SU-DHL-6 (cell line): ENCODE data around the gene PPP6R3.

Experiments
- H2AFZ ChIP-seq: fragments of 200-600 bp; sonication (generic); 2 replicates; pipeline ENCODE4 v1.6.1; 2014; ENCODE audit warnings: low read depth, mild to moderate bottlenecking, moderate library complexity, mixed read lengths, antibody characterized with exemption, low read length; ENCODE audit not compliant: severe bottlenecking
- H3F3A ChIP-seq: fragments of 200-600 bp; shearing (Covaris generic); 2 replicates; pipeline ENCODE4 v1.6.0; 2016; ENCODE audit warnings: antibody characterized with exemption, mild to moderate bottlenecking; ENCODE audit not compliant: insufficient read depth
- H3K27ac ChIP-seq: fragments of 200-600 bp; sonication (generic); 2 replicates; pipeline ENCODE4 v1.5.1; 2016; ENCODE audit warnings: low read depth, mild to moderate bottlenecking, low read length, moderate library complexity, mixed read lengths
- H3K27me3 ChIP-seq: fragments of 200-600 bp; sonication (generic), shearing (Covaris generic); 2 replicates; pipeline ENCODE4 v1.6.0; 2014; ENCODE audit warnings: mild to moderate bottlenecking, low read length
- H3K36me3 ChIP-seq: fragments of 200-600 bp; sonication (generic); 2 replicates; pipeline ENCODE4 v1.6.1; 2014; ENCODE audit warnings: mild to moderate bottlenecking, low read length, mixed read lengths
- H3K4me2 ChIP-seq: fragments of 300-600, 200-600 bp; shearing (Covaris generic), sonication (generic); 2 replicates; pipeline ENCODE4 v1.6.0; 2014; ENCODE audit warnings: low read length, low read depth, mild to moderate bottlenecking; ENCODE audit not compliant: poor library complexity, severe bottlenecking
- H3K4me3 ChIP-seq: fragments of 200-600 bp; sonication (generic); 2 replicates; pipeline ENCODE4 v1.5.1; 2014; ENCODE audit warnings: antibody characterized with exemption, low read length, mild to moderate bottlenecking, mixed read lengths; ENCODE audit not compliant: insufficient read depth, poor library complexity, severe bottlenecking
- H3K79me2 ChIP-seq: fragments of 200-600 bp; sonication (generic); 2 replicates; pipeline ENCODE4 v1.6.1; 2014; ENCODE audit warnings: mild to moderate bottlenecking, low read length, moderate library complexity; ENCODE audit not compliant: insufficient read depth
- H3K9ac ChIP-seq: fragments of 200-600 bp; sonication (generic); 2 replicates; pipeline ENCODE4 v1.7.0; 2014; ENCODE audit warnings: mild to moderate bottlenecking, low read length
- H3K9me2 ChIP-seq: fragments of 200-600 bp; sonication (generic); replicated peaks from 2 replicates; pipeline ENCODE4 v1.6.1; 2014; ENCODE audit warnings: low read length; ENCODE audit not compliant: insufficient read depth
- H3K9me3 ChIP-seq: fragments of 200-600 bp; sonication (generic); 2 replicates; pipeline ENCODE4 v1.6.1; 2014; ENCODE audit warnings: low read length, mixed read lengths; ENCODE audit not compliant: insufficient read depth
- H4K20me1 ChIP-seq: fragments of 200-600 bp; sonication (generic); 2 replicates; pipeline ENCODE4 v1.6.1; 2014; ENCODE audit warnings: low read depth, mild to moderate bottlenecking, antibody characterized with exemption, low read length, moderate library complexity, mixed read lengths
- EZH2phosphoT487 ChIP-seq: fragments of 200-600 bp; sonication (generic), shearing (Covaris generic); conservative IDR thresholded peaks from 2 replicates; pipeline ENCODE4 v1.6.1; 2018; ENCODE audit warnings: mild to moderate bottlenecking, antibody characterized with exemption, low read length, moderate library complexity, mixed read lengths
- TF ChIP-seq, protein P1 (sequence below): fragments of 200-600 bp; sonication (generic); IDR thresholded peaks from one replicate; pipeline ENCODE4 v1.5.1; 2017; ENCODE audit warnings: antibody characterized with exemption, mild to moderate bottlenecking, low read length, moderate library complexity; ENCODE audit not compliant: insufficient read depth, poor library complexity, severe bottlenecking

Gene PPP6R3

GRCh38 chr11:68495872-68496271 lies 35.3 kb downstream of the PPP6R3 start:
- Histone ChIP-seq H3K9me3 (no peaks in the 10 kb centered on the region), H3K4me3 (no peak overlapping the region), H3K27ac (no peak overlapping the region), H3K9ac (no peak overlapping the region), H3K4me2 (no peak overlapping the region), H3F3A (no peaks in the 10 kb centered on the region; the same call in 1 of the 2 replicates), H2AFZ (no peak overlapping the region), H3K27me3 (no peaks in the 10 kb centered on the region), H3K79me2 (peaks cover 97% of the 10 kb centered on the region), H3K36me3 (0 out of 2 replicates have a peak, but pooled peaks cover 3% of the 10 kb centered on the region), H4K20me1 (peaks cover 52% of the 10 kb centered on the region), H3K9me2 (no peaks in the 10 kb centered on the region)
- TF ChIP-seq, protein P1, sequence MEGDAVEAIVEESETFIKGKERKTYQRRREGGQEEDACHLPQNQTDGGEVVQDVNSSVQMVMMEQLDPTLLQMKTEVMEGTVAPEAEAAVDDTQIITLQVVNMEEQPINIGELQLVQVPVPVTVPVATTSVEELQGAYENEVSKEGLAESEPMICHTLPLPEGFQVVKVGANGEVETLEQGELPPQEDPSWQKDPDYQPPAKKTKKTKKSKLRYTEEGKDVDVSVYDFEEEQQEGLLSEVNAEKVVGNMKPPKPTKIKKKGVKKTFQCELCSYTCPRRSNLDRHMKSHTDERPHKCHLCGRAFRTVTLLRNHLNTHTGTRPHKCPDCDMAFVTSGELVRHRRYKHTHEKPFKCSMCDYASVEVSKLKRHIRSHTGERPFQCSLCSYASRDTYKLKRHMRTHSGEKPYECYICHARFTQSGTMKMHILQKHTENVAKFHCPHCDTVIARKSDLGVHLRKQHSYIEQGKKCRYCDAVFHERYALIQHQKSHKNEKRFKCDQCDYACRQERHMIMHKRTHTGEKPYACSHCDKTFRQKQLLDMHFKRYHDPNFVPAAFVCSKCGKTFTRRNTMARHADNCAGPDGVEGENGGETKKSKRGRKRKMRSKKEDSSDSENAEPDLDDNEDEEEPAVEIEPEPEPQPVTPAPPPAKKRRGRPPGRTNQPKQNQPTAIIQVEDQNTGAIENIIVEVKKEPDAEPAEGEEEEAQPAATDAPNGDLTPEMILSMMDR = no peak
- TF ChIP-seq EZH2phosphoT487 = no peak

DNA sequence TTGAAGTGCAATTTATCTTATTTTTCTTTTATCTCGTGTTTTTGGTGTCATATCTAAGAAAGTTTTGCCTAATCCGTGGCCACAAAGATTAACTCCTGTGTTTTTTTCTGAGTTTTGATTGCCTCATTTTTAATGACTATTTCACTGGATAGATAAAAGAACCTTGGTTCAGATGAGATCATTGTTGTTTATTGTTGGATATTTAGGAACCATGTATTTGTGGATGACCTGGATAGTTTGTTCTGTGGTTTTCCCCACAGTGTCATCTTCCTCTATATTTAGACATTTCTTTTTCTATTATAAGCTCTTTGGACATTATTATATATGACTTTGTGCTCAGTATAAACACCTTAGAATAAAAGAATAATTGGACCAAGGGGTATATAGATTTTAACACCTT lies 37.2 kb downstream of the PPP6R3 start:
- Histone ChIP-seq H3K36me3 (0 out of 2 replicates have a peak, but pooled peaks cover 3% of the 10 kb centered on the region), H3K4me3 (no peak overlapping the region), H2AFZ (no peak overlapping the region), H3K4me2 (peak overlapping the region; percentile 40), H3K27ac (no peak overlapping the region), H3K9me3 (no peaks in the 10 kb centered on the region), H3F3A (no peaks in the 10 kb centered on the region; the same call in 1 of the 2 replicates), H3K9me2 (no peaks in the 10 kb centered on the region), H3K27me3 (no peaks in the 10 kb centered on the region), H4K20me1 (peaks cover 57% of the 10 kb centered on the region), H3K79me2 (peaks cover 97% of the 10 kb centered on the region), H3K9ac (no peak overlapping the region)
- no peak for TF ChIP-seq EZH2phosphoT487
- TF ChIP-seq, protein P1 = no peak

DNA sequence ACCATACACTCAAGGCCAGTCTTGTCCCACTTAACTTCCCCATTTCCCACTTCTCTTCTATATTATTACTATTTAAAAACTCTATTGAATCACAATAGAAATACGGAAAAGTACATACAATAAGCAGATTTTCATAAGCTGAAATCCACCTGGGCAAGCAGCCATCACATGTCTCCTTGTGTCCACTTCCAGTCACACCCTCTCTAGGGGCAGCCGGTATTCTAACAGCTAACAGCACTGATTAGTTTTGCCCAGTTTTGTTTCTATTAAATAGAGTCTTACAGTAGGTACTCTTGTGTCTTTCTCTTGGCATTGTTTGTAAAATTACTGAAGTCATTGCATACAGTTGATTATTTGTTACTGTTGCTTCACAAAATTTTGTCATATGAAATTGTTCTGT lies 37.8 kb downstream of the PPP6R3 start:
- Histone ChIP-seq H3K4me3 (no peak overlapping the region), H3K27ac (no peak overlapping the region), H3K79me2 (peaks cover 97% of the 10 kb centered on the region), H3K9me2 (no peaks in the 10 kb centered on the region), H3F3A (no peaks in the 10 kb centered on the region; the same call in 1 of the 2 replicates), H3K9me3 (no peaks in the 10 kb centered on the region), H3K4me2 (peak overlapping the region; percentile 40), H3K36me3 (no peaks in the 10 kb centered on the region), H2AFZ (no peak overlapping the region), H3K27me3 (no peaks in the 10 kb centered on the region), H4K20me1 (peaks cover 52% of the 10 kb centered on the region), H3K9ac (peak overlapping the region; percentile 8; the same call in 1 of the 2 replicates)
- no peak for TF ChIP-seq EZH2phosphoT487
- TF ChIP-seq, protein P1 = no peak
